K562 (cell line): ENCODE data around the gene MEIOB. TPM values are rescaled to one million over a fixed set of nuclear protein-coding genes. Genes with fewer than 3 reads are reported as not detected.

Experiments
- CEBPB ChIP-seq: fragments of 450-650 bp; IDR thresholded peaks from 2 replicates; pipeline ENCODE4 v1.6.1; 2016; ENCODE audit warnings: missing genetic modification characterization, missing compliant biosample characterization
- DIDO1 ChIP-seq: fragments of 450-650 bp; IDR thresholded peaks from 2 replicates; pipeline ENCODE4 v1.6.1; 2016; ENCODE audit warnings: low read depth, missing biosample characterization, missing genetic modification characterization
- EGR1 ChIP-seq: fragments of 450-650 bp; conservative IDR thresholded peaks from 2 replicates; pipeline ENCODE4 v1.6.1; 2017; ENCODE audit warnings: mild to moderate bottlenecking
- FOXJ3 ChIP-seq: sonication (generic); formaldehyde crosslinking; IDR thresholded peaks from 2 replicates; pipeline ENCODE4 v1.4.0; 2020; ENCODE audit warnings: mild to moderate bottlenecking, missing genetic modification reagents
- GATAD2B ChIP-seq: fragments of 450-650 bp; IDR thresholded peaks from 2 replicates; pipeline ENCODE4 v1.6.1; 2017; ENCODE audit warnings: mild to moderate bottlenecking, borderline replicate concordance
- HDAC3 ChIP-seq: fragments of 450-650 bp; IDR thresholded peaks from 2 replicates; pipeline ENCODE4 v1.6.1; 2018; ENCODE audit warnings: borderline replicate concordance, mild to moderate bottlenecking, moderate library complexity; ENCODE audit not compliant: partially characterized antibody
- ZBTB34 ChIP-seq: fragments of 250-450 bp; sonication (Bioruptor Pico); IDR thresholded peaks from 2 replicates; pipeline ENCODE4 v1.8.0; 2021; ENCODE audit warnings: mild to moderate bottlenecking, moderate library complexity
- ZFP36 ChIP-seq: fragments of 150-350 bp; IDR thresholded peaks from 2 replicates; pipeline ENCODE4 v1.6.1; 2018; ENCODE audit warnings: low read length, low read depth; ENCODE audit not compliant: partially characterized antibody
- polyA plus RNA-seq, 8 experiments: library from polyadenylated mRNA; depleted of rRNA in 4 of 8; stranded (reverse) in 5 of 8; unstranded in 3 of 8; fragments of >200 nt; fragmentation: Nextera tagmentation in 2 of 8; fragmentation: Illumina TruSeq in 1 of 8; extraction: Ambion mirVana in 2 of 8; extraction: Trizol in 1 of 8; gene quantifications; 2 replicates each; pipeline versions ENCODE4 v1.2.1 to v1.2.3, GENCODE V29; 2011 to 2014; ENCODE audit warnings: inconsistent platforms in 1 of 8, missing spikeins in 1 of 8
- total RNA-seq, 7 experiments: library from RNA; depleted of rRNA in 6 of 7; stranded (reverse); fragments of >200 nt in 6 of 7; fragmentation: Illumina TruSeq in 2 of 7; extraction: Trizol in 2 of 7; gene quantifications; 2 replicates each; pipeline versions ENCODE4 v1.2.1 to v1.2.3, GENCODE V29; 2011 to 2021; ENCODE audit warnings: low replicate concordance in 1 of 7
- TF ChIP-seq, protein P1 (sequence below): sonication (generic); formaldehyde crosslinking; IDR thresholded peaks from 2 replicates; pipeline ENCODE4 v1.8.1; 2023; ENCODE audit warnings: mild to moderate bottlenecking, missing genetic modification reagents
- TF ChIP-seq, protein P2 (sequence below), 2 experiments: fragments of 450-650 bp in 1 of 2; sonication (generic) in 1 of 2; formaldehyde crosslinking in 1 of 2; IDR thresholded peaks in 1 of 2; conservative IDR thresholded peaks in 1 of 2; 2 replicates each; pipeline versions ENCODE4 v1.6.1 to v1.8.1; 2016 to 2023; ENCODE audit warnings: mild to moderate bottlenecking in 2 of 2, moderate library complexity in 2 of 2, inconsistent platforms in 1 of 2, missing genetic modification reagents in 1 of 2

Gene MEIOB
- total and polyA plus RNA-seq, 9 of the 15 experiments (the other 6 are each of a cell fraction or from before 2014, with no cell fraction given): 25.4 to 203 (median 97.6) TPM

DNA sequence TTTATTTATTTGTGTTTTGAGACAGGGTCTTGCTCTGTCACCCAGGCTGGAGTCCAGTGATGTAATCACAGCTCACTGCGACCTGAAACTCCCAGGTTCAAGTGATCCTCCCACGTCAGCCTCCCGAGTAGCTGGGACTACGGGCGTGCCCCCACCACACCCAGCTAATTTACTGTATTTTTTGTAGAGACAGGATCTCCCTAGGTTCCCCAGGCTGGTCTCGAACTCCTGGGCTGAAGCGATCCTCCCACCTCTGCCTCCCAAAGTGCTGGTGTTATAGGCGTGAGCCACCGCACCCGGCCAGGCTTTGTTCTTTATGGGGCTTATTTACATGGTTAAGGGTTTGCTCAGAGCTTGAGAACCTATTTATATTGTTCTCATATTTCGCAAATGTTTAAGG, 5.8 kb upstream of the MEIOB start (continued):
- TF ChIP-seq CEBPB (tag) (0 out of 2 replicates have a peak, but pooled peaks have one; percentile 39), ZFP36 (no peak), DIDO1 (no peak), GATAD2B (no peak), HDAC3 (no peak), EGR1 (peak; percentile 25; the same call in 1 of the 2 replicates), FOXJ3 (CRISPR knock-in tag) (no peak), ZBTB34 (CRISPR knock-in tag) (no peak)
- TF ChIP-seq, protein P1, sequence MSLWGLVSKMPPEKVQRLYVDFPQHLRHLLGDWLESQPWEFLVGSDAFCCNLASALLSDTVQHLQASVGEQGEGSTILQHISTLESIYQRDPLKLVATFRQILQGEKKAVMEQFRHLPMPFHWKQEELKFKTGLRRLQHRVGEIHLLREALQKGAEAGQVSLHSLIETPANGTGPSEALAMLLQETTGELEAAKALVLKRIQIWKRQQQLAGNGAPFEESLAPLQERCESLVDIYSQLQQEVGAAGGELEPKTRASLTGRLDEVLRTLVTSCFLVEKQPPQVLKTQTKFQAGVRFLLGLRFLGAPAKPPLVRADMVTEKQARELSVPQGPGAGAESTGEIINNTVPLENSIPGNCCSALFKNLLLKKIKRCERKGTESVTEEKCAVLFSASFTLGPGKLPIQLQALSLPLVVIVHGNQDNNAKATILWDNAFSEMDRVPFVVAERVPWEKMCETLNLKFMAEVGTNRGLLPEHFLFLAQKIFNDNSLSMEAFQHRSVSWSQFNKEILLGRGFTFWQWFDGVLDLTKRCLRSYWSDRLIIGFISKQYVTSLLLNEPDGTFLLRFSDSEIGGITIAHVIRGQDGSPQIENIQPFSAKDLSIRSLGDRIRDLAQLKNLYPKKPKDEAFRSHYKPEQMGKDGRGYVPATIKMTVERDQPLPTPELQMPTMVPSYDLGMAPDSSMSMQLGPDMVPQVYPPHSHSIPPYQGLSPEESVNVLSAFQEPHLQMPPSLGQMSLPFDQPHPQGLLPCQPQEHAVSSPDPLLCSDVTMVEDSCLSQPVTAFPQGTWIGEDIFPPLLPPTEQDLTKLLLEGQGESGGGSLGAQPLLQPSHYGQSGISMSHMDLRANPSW (CRISPR knock-in tag): no peak
- TF ChIP-seq, protein P2, sequence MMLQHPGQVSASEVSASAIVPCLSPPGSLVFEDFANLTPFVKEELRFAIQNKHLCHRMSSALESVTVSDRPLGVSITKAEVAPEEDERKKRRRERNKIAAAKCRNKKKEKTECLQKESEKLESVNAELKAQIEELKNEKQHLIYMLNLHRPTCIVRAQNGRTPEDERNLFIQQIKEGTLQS (IDR thresholded peaks at IDR 0.05): peak; percentile 52; the same call in 1 of the 2 replicates
- TF ChIP-seq, protein P2 (CRISPR knock-in tag; conservative IDR thresholded peaks at IDR 0.05): no peak
